Stimulated activated CD4-positive, alpha-beta T cell treated with anti-CD3 and anti-CD28 coated beads, Interleukin-1b, Interleukin-23, amount 100 ng/mL, for 1 hour (primary cell): ENCODE results near the gene CRIP2.

Experiments
- DNase-seq, 2 donors: peaks; one replicate each; pipeline ENCODE4 v3.0.0-alpha.2; 2020; ENCODE audit warnings: low read depth in 2 of 2

Gene CRIP2

GRCh38 chr14:105527826-105528585 lies 53.4 kb downstream of the CRIP2 start:
- peak; percentile 50 to 71 for DNase-seq

DNA sequence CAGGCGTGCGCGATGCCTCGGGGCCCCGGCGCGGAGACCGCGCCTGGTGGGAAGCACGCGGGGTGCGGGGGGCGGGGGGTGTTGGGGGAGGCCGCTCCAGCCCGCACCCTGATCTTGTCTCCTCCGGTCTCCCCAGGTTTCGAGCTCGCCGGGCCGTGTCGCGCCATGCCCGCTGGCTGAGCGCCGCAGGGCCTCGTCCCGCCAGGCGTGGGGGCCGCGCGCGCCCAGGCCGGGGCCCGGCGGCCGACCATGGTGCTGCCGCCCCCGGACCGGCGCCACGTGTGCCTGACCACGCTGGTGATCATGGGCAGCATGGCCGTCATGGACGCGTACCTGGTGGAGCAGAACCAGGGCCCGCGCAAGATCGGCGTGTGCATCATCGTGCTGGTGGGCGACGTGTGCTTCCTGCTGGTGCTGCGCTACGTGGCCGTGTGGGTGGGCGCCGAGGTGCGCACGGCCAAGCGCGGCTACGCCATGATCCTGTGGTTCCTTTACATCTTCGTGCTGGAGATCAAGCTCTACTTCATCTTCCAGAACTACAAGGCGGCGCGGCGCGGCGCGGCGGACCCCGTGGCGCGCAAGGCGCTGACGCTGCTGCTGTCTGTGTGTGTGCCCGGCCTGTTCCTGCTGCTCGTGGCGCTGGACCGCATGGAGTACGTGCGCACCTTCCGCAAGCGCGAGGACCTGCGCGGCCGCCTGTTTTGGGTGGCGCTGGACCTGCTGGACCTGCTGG lies 54.1 kb downstream of the CRIP2 start:
- DNase-seq = no peak

- DNase-seq = no peak
These were observed 54.6 kb downstream of the CRIP2 start for GRCh38 chr14:105529319-105529568.
